ENCODE data around the gene RBMS2. TPM values are rescaled to one million over a fixed set of nuclear protein-coding genes. Genes with fewer than 3 reads are reported as not detected.

The RBMS2 gene
- polyA plus RNA-seq, 4 donors = 2.0 to 23.4 (median 5.8) TPM

GRCh38 chr12:56545023-56545604, 23.5 kb downstream of the RBMS2 start:
- H3K36me3 ChIP-seq (ENCODE audit: control insufficient read depth in 3 of 3, insufficient read depth in 2 of 3, low read depth in 1 of 3, low read length in 3 of 3) = peaks cover 0 to 7% (median 0%) of the 10 kb centered on the region in 3 donors
- H3K9me3 ChIP-seq (ENCODE audit: control insufficient read depth in 2 of 2, insufficient read depth in 1 of 2, low read depth in 1 of 2, low read length in 1 of 2) = no peaks in the 10 kb centered on the region
- no peak overlapping the region for H3K27ac ChIP-seq (ENCODE audit: low read depth in 1 of 3, low read length in 2 of 3)
- H3K27me3 ChIP-seq (ENCODE audit: control insufficient read depth in 3 of 3, insufficient read depth in 3 of 3, low read length in 3 of 3) = no peaks in the 10 kb centered on the region
- H3K4me1 ChIP-seq (ENCODE audit: control insufficient read depth in 3 of 3, insufficient read depth in 2 of 3, low read depth in 1 of 3, low read length in 2 of 3) = no peaks in the 10 kb centered on the region
- DNase-seq = no peak
- no peak overlapping the region for H3K4me3 ChIP-seq (ENCODE audit: low read depth in 1 of 3, low read length in 3 of 3)
- no peak for FAIRE-seq
- 89 to 95% (median 94%) methylated on average over 3 of the region's 3 CpGs for WGBS, 3 donors

GRCh38 chr12:56546680-56547079, 25.1 kb downstream of the RBMS2 start:
- Histone ChIP-seq H3K9me3 (ENCODE audit: control insufficient read depth in 2 of 2, insufficient read depth in 1 of 2, low read depth in 1 of 2, low read length in 1 of 2) (no peaks in the 10 kb centered on the region), H3K27ac (ENCODE audit: low read depth in 1 of 3, low read length in 2 of 3) (no peak overlapping the region), H3K36me3 (ENCODE audit: control insufficient read depth in 3 of 3, insufficient read depth in 2 of 3, low read depth in 1 of 3, low read length in 3 of 3) (peaks cover 0 to 2% (median 0%) of the 10 kb centered on the region in 3 donors), H3K4me3 (ENCODE audit: low read depth in 1 of 3, low read length in 3 of 3) (no peak overlapping the region), H3K4me1 (ENCODE audit: control insufficient read depth in 3 of 3, insufficient read depth in 2 of 3, low read depth in 1 of 3, low read length in 2 of 3) (no peaks in the 10 kb centered on the region), H3K27me3 (ENCODE audit: control insufficient read depth in 3 of 3, insufficient read depth in 3 of 3, low read length in 3 of 3) (no peaks in the 10 kb centered on the region)
- WGBS, 3 donors = 43 to 71% (median 66%) methylated on average over 5 of the region's 5 CpGs
- FAIRE-seq (no peak), DNase-seq (no peak)

GRCh38 chr12:56551070-56551469, 29.4 kb downstream of the RBMS2 start:
- no peaks in the 10 kb centered on the region for H3K4me1 ChIP-seq (ENCODE audit: control insufficient read depth in 3 of 3, insufficient read depth in 2 of 3, low read depth in 1 of 3, low read length in 2 of 3)
- WGBS, 3 donors = 91 to 95% (median 94%) methylated on average over 5 of the region's 5 CpGs
- H3K27me3 ChIP-seq (ENCODE audit: control insufficient read depth in 3 of 3, insufficient read depth in 3 of 3, low read length in 3 of 3) = no peaks in the 10 kb centered on the region
- H3K27ac ChIP-seq (ENCODE audit: low read depth in 1 of 3, low read length in 2 of 3) = no peak overlapping the region
- H3K9me3 ChIP-seq (ENCODE audit: control insufficient read depth in 2 of 2, insufficient read depth in 1 of 2, low read depth in 1 of 2, low read length in 1 of 2) = no peaks in the 10 kb centered on the region
- H3K4me3 ChIP-seq (ENCODE audit: low read depth in 1 of 3, low read length in 3 of 3) = no peak overlapping the region
- H3K36me3 ChIP-seq (ENCODE audit: control insufficient read depth in 3 of 3, insufficient read depth in 2 of 3, low read depth in 1 of 3, low read length in 3 of 3) = peaks cover 0 to 5% (median 0%) of the 10 kb centered on the region in 3 donors
- FAIRE-seq (no peak), DNase-seq (no peak)

GRCh38 chr12:56565510-56566101, 44.0 kb downstream of the RBMS2 start:
- peaks cover 0 to 30% (median 0%) of the 10 kb centered on the region in 3 donors for H3K4me1 ChIP-seq (ENCODE audit: control insufficient read depth in 3 of 3, insufficient read depth in 2 of 3, low read depth in 1 of 3, low read length in 2 of 3)
- FAIRE-seq = no peak
- H3K4me3 ChIP-seq (ENCODE audit: low read depth in 1 of 3, low read length in 3 of 3) = peak overlapping the region in 1 of 3 donors; percentile 3
- WGBS, 3 donors = 4 to 11% (median 9%) methylated on average over 6 of the region's 6 CpGs
- no peaks in the 10 kb centered on the region for H3K9me3 ChIP-seq (ENCODE audit: control insufficient read depth in 2 of 2, insufficient read depth in 1 of 2, low read depth in 1 of 2, low read length in 1 of 2)
- peak; percentile 76 to 94 for DNase-seq
- no peaks in the 10 kb centered on the region for H3K27me3 ChIP-seq (ENCODE audit: control insufficient read depth in 3 of 3, insufficient read depth in 3 of 3, low read length in 3 of 3)
- peaks cover 2 to 28% (median 7%) of the 10 kb centered on the region in 3 donors for H3K36me3 ChIP-seq (ENCODE audit: control insufficient read depth in 3 of 3, insufficient read depth in 2 of 3, low read depth in 1 of 3, low read length in 3 of 3)
- peak overlapping the region; percentile 61 to 83 (median 78) for H3K27ac ChIP-seq (ENCODE audit: low read depth in 1 of 3, low read length in 2 of 3)

GRCh38 chr12:56568146-56568545, 46.5 kb downstream of the RBMS2 start:
- Histone ChIP-seq H3K4me1 (ENCODE audit: control insufficient read depth in 3 of 3, insufficient read depth in 2 of 3, low read depth in 1 of 3, low read length in 2 of 3) (peaks cover 0 to 33% (median 0%) of the 10 kb centered on the region in 3 donors), H3K4me3 (ENCODE audit: low read depth in 1 of 3, low read length in 3 of 3) (no peak overlapping the region), H3K27ac (ENCODE audit: low read depth in 1 of 3, low read length in 2 of 3) (no peak overlapping the region), H3K36me3 (ENCODE audit: control insufficient read depth in 3 of 3, insufficient read depth in 2 of 3, low read depth in 1 of 3, low read length in 3 of 3) (peaks cover 0 to 26% (median 0%) of the 10 kb centered on the region in 3 donors), H3K9me3 (ENCODE audit: control insufficient read depth in 2 of 2, insufficient read depth in 1 of 2, low read depth in 1 of 2, low read length in 1 of 2) (no peaks in the 10 kb centered on the region), H3K27me3 (ENCODE audit: control insufficient read depth in 3 of 3, insufficient read depth in 3 of 3, low read length in 3 of 3) (no peaks in the 10 kb centered on the region)
- WGBS, 3 donors = 76 to 100% (median 88%) methylated on average over 1 of the region's 1 CpG
- no peak for DNase-seq
- no peak for FAIRE-seq

GRCh38 chr12:56571121-56571520, 49.5 kb downstream of the RBMS2 start:
- DNase-seq (no peak), FAIRE-seq (no peak)
- peaks cover 0 to 32% (median 0%) of the 10 kb centered on the region in 3 donors for H3K36me3 ChIP-seq (ENCODE audit: control insufficient read depth in 3 of 3, insufficient read depth in 2 of 3, low read depth in 1 of 3, low read length in 3 of 3)
- H3K27ac ChIP-seq (ENCODE audit: low read depth in 1 of 3, low read length in 2 of 3) = peak overlapping the region in 2 of 3 donors; percentile 50 to 65
- peaks cover 0 to 23% (median 0%) of the 10 kb centered on the region in 3 donors for H3K4me1 ChIP-seq (ENCODE audit: control insufficient read depth in 3 of 3, insufficient read depth in 2 of 3, low read depth in 1 of 3, low read length in 2 of 3)
- H3K27me3 ChIP-seq (ENCODE audit: control insufficient read depth in 3 of 3, insufficient read depth in 3 of 3, low read length in 3 of 3) = no peaks in the 10 kb centered on the region
- no peaks in the 10 kb centered on the region for H3K9me3 ChIP-seq (ENCODE audit: control insufficient read depth in 2 of 2, insufficient read depth in 1 of 2, low read depth in 1 of 2, low read length in 1 of 2)
- 55 to 88% (median 85%) methylated on average over 4 of the region's 4 CpGs for WGBS, 3 donors
- no peak overlapping the region for H3K4me3 ChIP-seq (ENCODE audit: low read depth in 1 of 3, low read length in 3 of 3)

GRCh38 chr12:56572288-56572687, 50.7 kb downstream of the RBMS2 start:
- 75 to 92% (median 92%) methylated on average over 1 of the region's 1 CpG for WGBS, 3 donors
- H3K27ac ChIP-seq (ENCODE audit: low read depth in 1 of 3, low read length in 2 of 3) = no peak overlapping the region
- H3K4me1 ChIP-seq (ENCODE audit: control insufficient read depth in 3 of 3, insufficient read depth in 2 of 3, low read depth in 1 of 3, low read length in 2 of 3) = peaks cover 0 to 16% (median 0%) of the 10 kb centered on the region in 3 donors
- no peak for DNase-seq
- H3K4me3 ChIP-seq (ENCODE audit: low read depth in 1 of 3, low read length in 3 of 3) = no peak overlapping the region
- H3K9me3 ChIP-seq (ENCODE audit: control insufficient read depth in 2 of 2, insufficient read depth in 1 of 2, low read depth in 1 of 2, low read length in 1 of 2) = no peaks in the 10 kb centered on the region
- H3K36me3 ChIP-seq (ENCODE audit: control insufficient read depth in 3 of 3, insufficient read depth in 2 of 3, low read depth in 1 of 3, low read length in 3 of 3) = peaks cover 0 to 35% (median 0%) of the 10 kb centered on the region in 3 donors
- no peak for FAIRE-seq
- H3K27me3 ChIP-seq (ENCODE audit: control insufficient read depth in 3 of 3, insufficient read depth in 3 of 3, low read length in 3 of 3) = no peaks in the 10 kb centered on the region

- Histone ChIP-seq H3K4me1 (ENCODE audit: control insufficient read depth in 3 of 3, insufficient read depth in 2 of 3, low read depth in 1 of 3, low read length in 2 of 3) (peaks cover 0 to 11% (median 0%) of the 10 kb centered on the region in 3 donors), H3K36me3 (ENCODE audit: control insufficient read depth in 3 of 3, insufficient read depth in 2 of 3, low read depth in 1 of 3, low read length in 3 of 3) (peaks cover 0 to 38% (median 0%) of the 10 kb centered on the region in 3 donors), H3K27ac (ENCODE audit: low read depth in 1 of 3, low read length in 2 of 3) (no peak overlapping the region), H3K9me3 (ENCODE audit: control insufficient read depth in 2 of 2, insufficient read depth in 1 of 2, low read depth in 1 of 2, low read length in 1 of 2) (no peaks in the 10 kb centered on the region), H3K27me3 (ENCODE audit: control insufficient read depth in 3 of 3, insufficient read depth in 3 of 3, low read length in 3 of 3) (no peaks in the 10 kb centered on the region), H3K4me3 (ENCODE audit: low read depth in 1 of 3, low read length in 3 of 3) (no peak overlapping the region)
- FAIRE-seq (no peak), DNase-seq (no peak)
- WGBS, 3 donors = 60 to 61% (median 60%) methylated on average over 2 of the region's 2 CpGs
Measured at GRCh38 chr12:56574210-56574609, 52.6 kb downstream of the RBMS2 start.

All from small intestine (tissue), 7 donors.